ENCODE measurements around the gene DYSF.

Gene DYSF

DNA sequence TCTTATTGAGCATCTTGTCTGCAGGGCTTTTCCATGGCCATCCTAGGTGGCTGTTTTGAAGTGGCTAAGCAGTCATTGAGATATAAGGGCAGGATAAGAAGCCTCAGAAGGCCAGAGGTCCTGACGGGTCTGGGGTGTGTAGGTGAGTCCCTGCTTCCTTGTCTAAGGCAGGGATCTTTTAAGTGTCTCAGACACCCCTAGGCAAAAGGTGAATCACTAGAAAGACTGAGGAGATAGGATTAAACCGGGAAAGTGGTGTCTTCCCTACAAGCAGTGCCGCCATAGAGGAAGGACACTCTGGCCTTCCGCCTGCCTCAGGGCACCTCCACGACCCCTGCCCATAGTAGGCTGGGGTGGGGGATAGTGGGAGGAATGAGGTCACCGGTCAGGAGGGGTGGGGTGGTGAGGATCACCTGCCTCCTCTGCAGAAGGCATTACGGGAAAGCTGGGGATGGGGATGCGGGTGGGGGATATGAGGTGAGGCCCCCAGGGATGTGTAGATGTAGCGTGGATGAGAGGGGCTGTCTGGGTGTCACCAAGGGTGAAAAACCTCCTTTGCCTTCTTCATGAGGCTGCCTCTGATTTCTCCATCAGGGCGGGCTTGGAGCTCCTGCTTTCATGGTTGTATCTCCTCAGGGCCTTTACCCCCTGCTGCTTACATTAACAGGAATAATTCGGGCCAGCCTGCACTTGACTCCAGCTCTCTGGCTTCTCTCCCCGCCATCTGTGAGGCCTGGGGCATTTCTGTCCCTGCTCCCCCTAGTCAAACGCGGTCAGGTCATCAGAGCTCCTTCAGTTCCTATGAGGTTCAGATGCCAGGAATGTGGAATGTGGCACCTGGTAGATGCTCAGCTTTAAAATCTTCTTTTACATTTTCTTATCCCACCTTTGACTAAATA, 244.0 kb downstream of the DYSF start:
- no peak for DNase-seq

DNA sequence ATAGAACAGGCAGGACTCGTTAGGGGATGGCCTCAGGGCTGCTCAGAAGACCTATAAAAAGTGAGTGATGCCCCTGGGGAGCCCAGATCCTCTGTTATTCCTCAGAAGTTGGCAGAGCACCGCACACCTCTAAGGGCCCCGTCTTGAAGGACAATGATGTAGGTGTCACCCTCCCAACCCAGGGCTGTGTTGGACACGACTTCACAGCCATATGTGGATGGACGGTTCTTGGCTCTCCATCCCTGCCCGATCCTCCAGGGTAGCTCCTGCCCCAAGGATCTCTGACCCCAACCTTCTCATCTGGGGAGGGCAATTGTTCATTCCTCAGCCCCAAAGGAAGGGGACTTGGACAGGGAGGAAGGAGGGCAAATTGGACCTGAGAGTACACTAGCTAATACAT, 246.1 kb downstream of the DYSF start:
- DNase-seq, result no peak

DNA sequence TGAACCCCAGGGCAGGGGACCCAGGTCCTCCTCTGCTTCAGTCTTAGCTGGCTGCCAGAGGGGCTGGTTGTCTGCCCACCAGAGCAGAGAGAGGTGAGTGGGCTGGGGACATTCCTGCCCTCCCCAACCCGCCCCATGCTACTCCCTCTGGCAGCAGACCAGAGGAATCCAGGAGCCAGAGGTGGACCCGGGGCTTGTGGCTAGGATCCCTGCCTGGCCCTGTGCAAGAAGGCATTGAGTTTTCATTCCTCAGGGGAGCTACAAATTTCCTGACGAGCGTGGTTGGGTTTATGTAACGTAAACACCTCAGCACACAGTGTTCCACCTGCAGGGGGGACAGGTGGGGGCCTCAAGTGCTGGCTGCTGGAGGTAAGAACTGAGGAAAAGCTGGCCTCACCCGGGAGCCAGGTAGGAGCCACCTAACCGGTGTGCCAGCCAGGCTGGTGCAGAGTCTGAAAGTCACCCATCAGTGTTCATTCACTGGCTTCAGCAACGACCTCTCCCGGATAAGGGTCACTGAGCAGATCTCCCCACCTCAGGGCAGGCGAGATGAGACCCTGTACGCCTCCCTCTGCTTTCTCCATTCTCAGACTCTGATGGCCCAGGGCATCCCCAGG, 246.8 kb downstream of the DYSF start:
- no peak for DNase-seq

- no peak for DNase-seq
Observed at GRCh38 chr2:71700658-71701397, 247.5 kb downstream of the DYSF start.

GRCh38 chr2:71702071-71702970, 249.0 kb downstream of the DYSF start:
- DNase-seq, result no peak

DNA sequence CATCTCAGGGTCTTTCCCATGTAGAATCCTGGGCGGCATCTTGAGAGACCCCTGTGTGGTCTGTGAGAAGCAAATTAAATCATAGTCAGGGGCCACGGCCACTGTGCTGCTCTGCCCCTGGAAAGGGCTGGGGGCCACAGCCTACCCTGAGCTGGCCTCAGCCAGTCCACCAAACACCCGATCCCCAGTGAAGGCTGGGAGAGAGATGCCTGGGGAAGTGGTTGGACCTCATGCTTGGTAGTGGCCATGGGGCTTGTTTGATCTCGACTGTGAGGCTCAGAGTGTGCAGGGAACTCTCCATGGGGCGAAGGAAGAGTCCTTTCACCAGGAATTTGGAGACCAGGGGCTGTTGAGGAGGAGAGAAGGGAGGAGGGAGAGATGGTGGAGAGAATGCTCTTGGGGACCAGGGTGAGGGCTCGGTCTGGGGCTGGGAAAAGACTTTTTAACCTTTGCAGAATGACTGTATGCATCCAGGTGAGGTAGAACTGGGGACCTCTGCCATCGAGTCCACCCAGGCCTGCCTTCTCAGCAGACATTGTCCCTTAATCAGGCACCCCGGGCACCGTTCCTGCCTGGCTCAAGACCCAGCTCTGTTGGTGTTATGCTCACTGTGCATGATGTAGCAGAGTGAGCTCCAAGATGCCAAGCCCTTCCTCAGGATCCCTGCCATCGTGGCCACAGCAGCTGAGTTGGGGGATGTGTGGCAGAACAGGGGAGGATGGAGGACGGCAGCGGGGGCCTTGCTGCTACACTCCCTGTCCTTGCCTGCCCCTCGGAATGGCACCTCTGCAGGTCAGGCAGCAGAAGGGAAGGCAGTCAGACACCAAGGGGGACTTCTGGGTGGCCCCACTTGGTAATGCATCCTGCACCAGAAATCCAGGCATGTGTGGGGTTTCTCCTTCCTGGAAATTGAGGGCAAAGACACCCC, 249.9 kb downstream of the DYSF start:
- DNase-seq, result no peak

GRCh38 chr2:71704131-71704561, 250.8 kb downstream of the DYSF start:
- DNase-seq, result no peak

DNA sequence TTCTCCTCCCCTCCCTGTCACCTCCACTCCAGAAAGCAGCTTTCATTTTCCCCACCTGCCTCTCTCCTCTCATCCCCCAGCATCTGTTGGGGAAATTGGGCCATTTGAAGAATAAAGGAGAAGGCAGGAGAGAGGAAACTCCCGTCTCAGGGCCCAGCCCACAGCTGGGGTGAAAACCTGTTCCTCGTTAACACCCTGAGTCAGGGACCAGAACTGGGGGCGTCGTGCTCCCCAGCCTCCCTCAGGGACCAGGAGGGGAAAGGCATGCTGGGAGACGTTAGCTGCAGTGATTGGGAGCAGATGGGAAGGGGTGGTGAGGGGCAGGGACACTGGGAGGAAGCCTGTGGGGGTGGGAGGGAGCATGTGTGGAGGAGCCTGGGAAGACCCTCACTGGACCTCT, 251.3 kb downstream of the DYSF start:
- no peak for DNase-seq

DNA sequence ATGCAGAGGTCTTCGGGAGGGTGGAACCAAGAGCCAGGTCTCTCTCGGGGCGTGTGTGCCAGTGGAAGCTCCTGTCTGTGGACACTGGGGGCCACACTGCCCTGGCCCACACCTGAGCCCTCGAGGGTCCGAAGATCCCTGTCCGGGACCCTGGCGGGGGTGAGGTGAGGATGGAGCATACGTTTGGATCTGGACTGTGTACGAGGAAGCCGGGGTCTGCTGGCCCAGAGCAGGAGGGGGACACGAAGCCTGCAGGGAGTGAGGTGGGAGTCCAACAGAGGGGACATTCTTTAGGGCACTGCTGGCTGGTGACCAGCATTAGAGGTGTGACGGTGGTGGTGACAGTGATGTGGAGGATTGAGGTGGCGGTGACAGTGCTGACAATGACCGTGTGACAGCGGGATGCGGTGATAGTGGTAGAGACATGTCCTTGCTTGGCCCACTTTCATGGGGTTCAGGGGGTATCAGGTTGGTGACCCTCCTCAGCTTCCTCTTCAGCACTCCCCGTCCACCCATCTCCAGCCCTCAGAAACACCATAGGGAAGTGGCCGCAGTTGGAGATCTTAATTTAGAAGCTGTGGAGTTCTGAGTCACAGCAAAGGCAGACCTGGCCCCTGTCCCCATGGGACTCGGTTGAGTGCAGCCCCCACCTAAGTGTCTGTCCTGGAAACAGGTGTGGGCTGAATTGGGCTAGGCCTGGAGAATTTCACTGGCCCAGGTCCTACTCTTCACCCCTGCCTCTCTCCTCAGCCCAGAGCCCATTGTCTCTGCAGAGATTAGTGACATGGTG, 252.0 kb downstream of the DYSF start:
- no peak for DNase-seq

GRCh38 chr2:71706121-71706520, 252.8 kb downstream of the DYSF start:
- DNase-seq, result no peak

DNA sequence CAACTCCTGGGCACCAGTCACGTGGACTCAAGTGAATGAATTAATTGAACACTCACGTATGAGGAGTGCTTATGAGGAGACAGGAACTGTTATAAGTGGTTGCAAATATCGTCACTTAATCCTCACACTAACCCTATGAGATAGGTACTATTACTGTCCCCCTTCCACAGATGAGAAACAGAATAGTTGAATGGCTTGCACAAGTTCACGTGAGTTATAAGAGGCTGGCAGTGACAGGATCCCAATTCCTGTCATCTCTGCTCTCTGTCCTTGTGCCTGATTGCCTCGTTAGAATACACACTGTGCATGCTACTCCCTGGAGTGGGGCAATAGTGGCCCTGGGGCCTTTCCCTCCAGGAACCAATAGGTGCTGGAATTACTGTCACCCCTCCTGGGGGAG, 253.5 kb downstream of the DYSF start:
- no peak for DNase-seq

DNA sequence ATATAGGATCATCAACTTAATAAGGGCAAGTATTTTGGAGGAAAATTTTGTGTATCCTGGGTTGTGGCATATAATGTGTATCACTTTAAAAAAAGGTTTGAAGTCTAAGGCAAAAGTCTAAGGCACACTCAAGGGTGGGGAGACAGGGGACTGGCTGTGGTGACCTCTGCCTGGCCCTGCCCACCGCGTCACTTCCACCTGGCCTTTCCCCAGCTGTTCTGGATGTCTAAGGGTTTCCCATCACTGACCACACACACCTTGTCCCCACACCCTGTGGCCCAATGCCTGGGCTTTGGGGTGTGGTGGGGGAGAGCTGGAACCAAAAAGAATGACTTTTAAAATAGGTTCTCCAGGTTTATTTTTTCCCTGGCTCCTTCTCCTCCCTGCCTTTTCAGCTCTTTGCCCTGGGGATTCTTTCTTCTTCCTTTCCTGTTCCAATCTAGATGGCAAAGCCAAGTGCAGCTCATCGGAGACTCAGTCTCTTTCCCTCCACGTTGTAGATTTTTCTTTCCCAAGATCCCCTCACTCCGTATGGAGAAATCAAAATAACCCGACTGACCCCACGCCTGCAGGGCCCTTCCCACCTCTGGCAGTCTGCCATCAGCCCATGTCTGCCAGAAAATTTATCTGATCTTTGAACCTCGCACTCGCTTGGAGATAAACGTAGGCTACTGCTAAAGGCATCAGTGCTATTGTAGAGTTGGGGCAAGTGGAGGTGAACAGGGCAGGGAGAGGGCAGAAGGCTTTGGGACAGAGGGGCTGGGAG, 257.2 kb downstream of the DYSF start:
- DNase-seq, result no peak

GRCh38 chr2:71711133-71711855, 257.9 kb downstream of the DYSF start:
- no peak for DNase-seq

DNA sequence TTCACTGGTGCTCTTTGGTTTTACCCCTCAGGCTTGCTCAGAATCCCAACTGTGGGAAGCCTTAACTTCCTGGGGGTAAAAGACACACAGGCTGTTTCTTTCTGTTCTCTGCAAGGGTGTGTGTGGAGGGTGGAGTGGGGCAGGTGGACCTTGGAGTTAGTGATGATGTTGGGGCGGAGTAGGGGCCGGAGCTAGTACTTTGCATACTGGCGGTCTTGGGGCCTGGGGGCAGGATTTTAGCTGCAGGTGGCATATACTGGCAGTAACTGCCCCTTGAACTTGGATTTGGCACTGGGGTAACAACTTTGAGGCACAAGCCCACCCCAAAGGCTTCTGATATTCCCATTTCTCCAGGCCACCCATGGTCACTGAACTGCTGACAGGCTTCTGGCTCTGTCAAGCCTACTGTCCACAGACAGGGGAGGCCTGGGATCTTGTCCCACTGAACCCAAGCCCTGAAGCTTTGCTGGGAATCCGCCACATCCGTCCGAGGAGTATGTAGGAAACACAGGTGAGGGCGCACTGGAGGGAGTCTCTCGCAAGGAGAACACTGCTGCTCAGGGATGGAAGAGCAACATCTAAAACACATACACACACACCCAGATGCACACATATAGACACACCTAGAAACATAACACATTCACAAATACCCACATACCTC, 258.9 kb downstream of the DYSF start:
- DNase-seq, result no peak

GRCh38 chr2:71713581-71714580, 260.5 kb downstream of the DYSF start:
- no peak for DNase-seq

DNA sequence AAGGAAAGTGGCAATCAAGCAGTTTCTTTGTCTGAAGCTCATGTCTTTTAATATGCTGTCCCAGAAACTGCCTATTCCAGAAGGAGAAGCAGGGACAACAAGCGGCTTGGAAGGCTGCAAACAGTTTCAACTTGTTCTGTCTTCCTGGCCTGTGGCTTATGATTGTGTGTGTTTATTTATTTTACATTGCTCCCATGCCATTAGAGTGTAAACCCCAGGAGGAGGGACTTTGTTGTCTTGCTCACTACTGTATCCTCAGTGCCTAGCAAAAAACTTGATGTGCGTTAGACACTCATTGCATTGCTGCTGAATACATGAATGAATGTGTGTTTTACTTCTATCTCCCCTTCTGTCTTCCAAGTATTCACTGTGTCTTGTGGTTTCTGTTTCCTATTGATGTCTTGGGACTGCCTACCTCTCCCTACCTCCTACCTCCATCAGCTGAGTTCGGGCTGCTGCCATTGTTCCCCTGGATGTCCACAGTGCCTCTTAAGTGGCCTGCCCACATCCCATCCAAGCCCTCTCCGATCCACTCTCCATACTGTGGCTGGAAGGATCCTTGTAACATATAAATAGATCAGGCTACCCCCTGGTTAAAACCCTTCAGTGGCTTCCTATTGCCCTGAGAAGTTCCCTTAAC, 261.4 kb downstream of the DYSF start:
- DNase-seq, result no peak
